Measurements from ENCODE around the gene TENT4A.

GRCh38 chr5:6757414-6757969, 44.3 kb downstream of the TENT4A start:
- TF ChIP-seq CTCF (IDR thresholded peaks at IDR 0.05; ENCODE audit: borderline replicate concordance, extremely low read depth, low read length, poor library complexity, severe bottlenecking), result no peak
- no peak for TF ChIP-seq EZH2 (IDR thresholded peaks at IDR 0.05; ENCODE audit: borderline replicate concordance, low read depth, low read length, severe bottlenecking)

All from DND-41 (cell line).